Rectal smooth muscle tissue (tissue), 1 donor: ENCODE results near the gene ETS2.

Source experiments
- H3K27ac ChIP-seq: one replicate; pipeline ENCODE4 v1.7.0; 2013; ENCODE audit warnings: low read depth, low read length, inconsistent platforms
- H3K27me3 ChIP-seq: one replicate; pipeline ENCODE4 v1.7.0; 2013; ENCODE audit warnings: low read length; ENCODE audit not compliant: control insufficient read depth, insufficient read depth
- H3K36me3 ChIP-seq: one replicate; pipeline ENCODE4 v1.7.0; 2013; ENCODE audit warnings: low read length; ENCODE audit not compliant: control insufficient read depth, insufficient read depth
- H3K4me1 ChIP-seq: one replicate; pipeline ENCODE4 v1.7.0; 2013; ENCODE audit warnings: low read length; ENCODE audit not compliant: control insufficient read depth, insufficient read depth
- H3K4me3 ChIP-seq: one replicate; pipeline ENCODE4 v1.7.0; 2013; ENCODE audit warnings: low read length
- H3K9ac ChIP-seq: one replicate; pipeline ENCODE4 v1.7.0; 2013; ENCODE audit warnings: low read length

ETS2 gene

GRCh38 chr21:38787016-38787415, 18.7 kb upstream of the ETS2 start:
- Histone ChIP-seq H3K27me3 (no peaks in the 10 kb centered on the region), H3K4me3 (no peak overlapping the region), H3K36me3 (no peaks in the 10 kb centered on the region), H3K27ac (no peak overlapping the region), H3K4me1 (no peaks in the 10 kb centered on the region), H3K9ac (no peak overlapping the region)

- Histone ChIP-seq H3K4me1 (no peaks in the 10 kb centered on the region), H3K9ac (no peak overlapping the region), H3K36me3 (no peaks in the 10 kb centered on the region), H3K4me3 (no peak overlapping the region), H3K27ac (no peak overlapping the region), H3K27me3 (no peaks in the 10 kb centered on the region)
Observed at GRCh38 chr21:38787461-38788274, 18.1 kb upstream of the ETS2 start.

- no peak overlapping the region for H3K9ac ChIP-seq
- H3K4me3 ChIP-seq: no peak overlapping the region
- H3K27ac ChIP-seq: no peak overlapping the region
Observed at GRCh38 chr21:38788275-38788905, 17.3 kb upstream of the ETS2 start.

GRCh38 chr21:38789275-38789674, 16.5 kb upstream of the ETS2 start:
- Histone ChIP-seq H3K4me3 (no peak overlapping the region), H3K4me1 (no peaks in the 10 kb centered on the region), H3K27me3 (no peaks in the 10 kb centered on the region), H3K9ac (no peak overlapping the region), H3K36me3 (no peaks in the 10 kb centered on the region), H3K27ac (no peak overlapping the region)

More at GRCh38 chr21:38788275-38788905, 17.3 kb upstream of the ETS2 start:
- Histone ChIP-seq H3K4me1 (no peaks in the 10 kb centered on the region), H3K27me3 (no peaks in the 10 kb centered on the region), H3K36me3 (no peaks in the 10 kb centered on the region)

- H3K9ac ChIP-seq: no peak overlapping the region
- no peaks in the 10 kb centered on the region for H3K27me3 ChIP-seq
- no peaks in the 10 kb centered on the region for H3K36me3 ChIP-seq
- no peak overlapping the region for H3K4me3 ChIP-seq
- H3K4me1 ChIP-seq: no peaks in the 10 kb centered on the region
- no peak overlapping the region for H3K27ac ChIP-seq
Observed at GRCh38 chr21:38790059-38790458, 15.7 kb upstream of the ETS2 start.

GRCh38 chr21:38790961-38791360, 14.8 kb upstream of the ETS2 start:
- Histone ChIP-seq H3K27ac (no peak overlapping the region), H3K27me3 (no peaks in the 10 kb centered on the region), H3K9ac (no peak overlapping the region), H3K4me1 (no peaks in the 10 kb centered on the region), H3K36me3 (no peaks in the 10 kb centered on the region), H3K4me3 (no peak overlapping the region)

- H3K4me1 ChIP-seq: no peaks in the 10 kb centered on the region
Observed at GRCh38 chr21:38792676-38793459, 12.9 kb upstream of the ETS2 start.

GRCh38 chr21:38793926-38794713, 11.6 kb upstream of the ETS2 start:
- no peak overlapping the region for H3K27ac ChIP-seq
- no peak overlapping the region for H3K9ac ChIP-seq
- H3K4me1 ChIP-seq: no peaks in the 10 kb centered on the region
- H3K27me3 ChIP-seq: no peaks in the 10 kb centered on the region
- H3K36me3 ChIP-seq: no peaks in the 10 kb centered on the region
- H3K4me3 ChIP-seq: no peak overlapping the region

More at GRCh38 chr21:38792676-38793459, 12.9 kb upstream of the ETS2 start:
- H3K4me3 ChIP-seq: no peak overlapping the region
- no peak overlapping the region for H3K27ac ChIP-seq
- H3K36me3 ChIP-seq: no peaks in the 10 kb centered on the region
- H3K27me3 ChIP-seq: no peaks in the 10 kb centered on the region
- no peak overlapping the region for H3K9ac ChIP-seq

GRCh38 chr21:38794978-38795377, 10.8 kb upstream of the ETS2 start:
- Histone ChIP-seq H3K27me3 (no peaks in the 10 kb centered on the region), H3K9ac (no peak overlapping the region), H3K4me1 (no peaks in the 10 kb centered on the region), H3K4me3 (no peak overlapping the region), H3K36me3 (no peaks in the 10 kb centered on the region), H3K27ac (no peak overlapping the region)

GRCh38 chr21:38795475-38795874, 10.3 kb upstream of the ETS2 start:
- Histone ChIP-seq H3K36me3 (no peaks in the 10 kb centered on the region), H3K9ac (no peak overlapping the region), H3K27me3 (no peaks in the 10 kb centered on the region), H3K4me1 (no peaks in the 10 kb centered on the region), H3K27ac (no peak overlapping the region), H3K4me3 (no peak overlapping the region)

GRCh38 chr21:38796424-38796823, 9.3 kb upstream of the ETS2 start:
- H3K27ac ChIP-seq: no peak overlapping the region
- no peaks in the 10 kb centered on the region for H3K4me1 ChIP-seq
- no peak overlapping the region for H3K4me3 ChIP-seq
- H3K27me3 ChIP-seq: no peaks in the 10 kb centered on the region
- H3K9ac ChIP-seq: no peak overlapping the region
- H3K36me3 ChIP-seq: no peaks in the 10 kb centered on the region

- H3K9ac ChIP-seq: no peak overlapping the region
- H3K4me3 ChIP-seq: no peak overlapping the region
- H3K27ac ChIP-seq: no peak overlapping the region
- H3K27me3 ChIP-seq: no peaks in the 10 kb centered on the region
- no peaks in the 10 kb centered on the region for H3K36me3 ChIP-seq
- H3K4me1 ChIP-seq: no peaks in the 10 kb centered on the region
Observed at GRCh38 chr21:38797470-38797869, 8.3 kb upstream of the ETS2 start.
